SKM-1 treated with dmso at 0.1 percent for 144 hours (cell line): ENCODE data around the gene TYMP.

Source experiments
- DNase-seq: peaks from one replicate; lab custom pipeline; 2025; ENCODE audit not compliant: unreplicated experiment; lab: John Stamatoyannopoulos, UW

The TYMP gene

GRCh38 chr22:50485221-50486131 is 44.3 kb downstream of the TYMP start:
- no peak for DNase-seq

GRCh38 chr22:50483977-50484853 is 45.6 kb downstream of the TYMP start:
- no peak for DNase-seq

- no peak for DNase-seq
These were observed 46.3 kb downstream of the TYMP start for GRCh38 chr22:50483556-50483955.

DNA sequence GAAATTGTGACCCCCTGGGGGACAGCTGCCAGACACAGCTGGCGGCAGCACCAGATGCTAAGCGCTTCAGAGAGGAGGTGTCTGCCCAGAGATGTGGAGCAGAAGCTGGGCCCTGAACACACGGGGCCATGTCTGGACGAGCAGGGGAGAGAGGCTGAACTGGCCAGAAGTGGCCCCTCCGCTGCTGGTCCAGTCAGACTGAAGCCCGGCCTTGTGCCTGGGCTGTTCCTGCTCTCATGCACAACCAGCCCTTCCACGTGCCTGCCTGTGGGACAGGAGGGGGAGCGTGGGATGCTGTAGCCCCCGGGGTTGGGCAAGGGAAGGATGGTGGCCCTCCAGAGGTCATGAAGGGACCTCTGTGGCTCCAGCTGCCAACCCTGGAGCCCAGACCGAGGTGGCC is 46.7 kb downstream of the TYMP start:
- DNase-seq, result no peak

DNA sequence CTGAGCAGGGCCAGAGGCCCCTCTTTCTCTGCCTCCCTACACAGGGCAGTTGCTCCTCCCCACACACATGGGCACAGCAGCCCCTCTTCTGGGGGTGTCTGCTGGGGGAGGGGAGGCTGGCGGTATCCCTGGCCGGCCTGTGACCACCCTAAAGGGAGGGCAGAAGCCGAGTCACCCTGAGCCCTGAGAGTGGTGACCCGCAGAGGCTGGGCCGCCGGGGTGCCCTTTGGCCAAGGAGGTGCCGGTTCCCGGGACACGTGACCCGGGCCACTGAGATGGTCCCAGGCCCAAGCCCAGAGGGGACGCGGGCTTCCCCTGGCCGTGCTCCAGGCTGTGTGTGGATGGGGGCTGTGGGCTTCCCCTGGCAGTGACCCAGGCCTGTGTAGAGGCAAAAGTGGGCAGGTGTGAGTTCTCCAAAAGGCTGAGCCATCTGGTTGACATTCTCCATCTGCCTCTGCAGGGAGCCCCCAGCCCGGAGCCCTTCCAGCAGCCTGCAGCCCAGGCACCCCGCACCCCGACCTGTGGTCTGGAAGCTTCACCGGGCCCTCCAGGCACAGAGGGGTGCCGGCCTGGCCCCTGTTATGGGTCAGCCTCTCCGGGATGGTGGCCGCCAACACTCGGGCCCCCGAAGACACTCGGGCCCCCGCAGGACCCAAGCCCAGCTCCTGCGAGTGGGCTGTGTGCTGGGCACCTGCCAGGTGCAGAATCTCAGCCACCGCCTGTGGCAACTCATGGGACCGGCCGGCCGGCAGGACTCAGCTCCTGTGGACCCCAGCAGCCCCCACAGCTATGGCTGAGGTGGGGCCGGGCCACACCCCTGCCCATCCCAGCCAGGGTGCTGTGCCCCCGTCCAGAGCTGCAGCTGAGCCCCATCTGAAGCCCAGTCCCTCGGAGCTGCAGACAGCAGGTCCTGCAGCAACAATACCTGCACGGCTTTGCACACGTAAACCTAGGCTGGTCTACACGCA is 47.4 kb downstream of the TYMP start:
- no peak for DNase-seq

GRCh38 chr22:50481440-50482106 is 48.2 kb downstream of the TYMP start, which contains the start of gene ADM2:
ADM2 (plus strand) TSS chr22:50481543; CDS start chr22:50481848, 305 bp downstream.
- DNase-seq, result no peak

DNA sequence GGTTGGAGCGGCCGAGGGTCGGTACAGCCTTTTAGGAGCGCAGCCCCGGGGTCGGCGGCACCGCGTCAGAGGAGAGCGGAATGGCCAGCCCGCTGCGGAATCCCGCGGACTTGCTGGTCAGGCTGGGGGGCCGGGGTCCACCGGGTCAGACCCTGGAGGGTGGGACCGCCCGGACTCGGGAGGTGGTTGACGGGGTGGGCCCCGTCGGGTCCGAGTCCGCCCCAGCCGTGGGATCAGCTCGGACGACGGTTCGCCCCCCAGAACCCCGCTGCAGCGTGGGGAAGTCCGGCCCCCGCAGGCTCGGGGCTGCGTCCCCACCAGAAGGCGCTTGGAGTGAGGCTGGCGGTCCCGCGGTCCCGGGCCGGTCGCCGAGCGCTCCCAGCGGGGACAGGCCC is 48.8 kb downstream of the TYMP start:
- DNase-seq, result no peak

DNA sequence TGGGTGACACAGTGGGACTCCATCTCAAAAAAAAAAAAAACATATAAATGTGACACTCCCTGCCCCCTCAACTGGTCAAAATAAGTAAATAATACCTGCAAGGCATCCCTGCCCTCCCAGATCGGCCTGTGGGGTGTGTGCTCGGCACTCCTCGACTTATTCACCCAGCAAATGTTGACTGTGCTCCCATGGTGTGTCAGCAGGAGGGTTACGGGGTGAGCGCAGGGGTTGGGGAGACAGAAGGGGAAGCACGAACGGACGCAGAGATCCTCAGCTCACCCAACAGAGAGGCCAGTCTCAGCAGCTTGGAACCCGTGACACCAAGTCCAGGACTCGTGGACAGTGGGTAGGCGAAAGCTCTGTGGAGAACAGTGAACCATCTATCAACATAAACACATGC is 50.1 kb downstream of the TYMP start:
- no peak for DNase-seq

- DNase-seq, result no peak
These were observed 51.9 kb downstream of the TYMP start for GRCh38 chr22:50477923-50478322.

DNA sequence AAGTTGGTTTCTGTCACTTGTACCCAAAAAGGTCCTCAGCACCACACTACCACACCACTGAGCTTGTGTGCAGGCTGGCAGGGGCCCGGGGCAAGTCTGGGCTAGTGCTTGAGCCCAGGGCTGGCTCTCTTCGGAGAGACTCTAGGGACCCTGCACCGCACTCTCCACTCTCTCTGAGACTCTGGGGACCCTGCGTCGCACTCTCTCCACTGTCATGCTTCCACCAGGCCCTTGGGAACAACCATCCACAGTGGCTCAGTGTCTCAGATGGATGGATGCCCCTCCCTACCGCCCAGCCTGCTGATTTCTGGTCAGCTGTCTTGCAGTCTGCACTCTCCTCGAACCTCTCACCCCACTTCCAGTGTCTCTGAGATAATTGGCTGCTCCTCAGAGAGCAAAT is 52.9 kb downstream of the TYMP start:
- no peak for DNase-seq
